H9 (cell line): Measurements from ENCODE around the gene GP1BB. TPM values are rescaled to one million over a fixed set of nuclear protein-coding genes. Genes with fewer than 3 reads are reported as not detected.

Source experiments
- DNase-seq: peaks from one replicate; pipeline ENCODE4 v3.0.0-alpha.2; 2017
- H2AFZ ChIP-seq: one replicate; pipeline ENCODE4 v1.6.1; 2013; ENCODE audit warnings: mild to moderate bottlenecking, low read length, control low read depth, moderate library complexity
- H2AK5ac ChIP-seq: 2 replicates; pipeline ENCODE4 v1.6.1; 2013; ENCODE audit warnings: low read length, control low read depth, mixed read lengths; ENCODE audit not compliant: insufficient read length
- H2BK120ac ChIP-seq: one replicate; pipeline ENCODE4 v1.6.1; 2013; ENCODE audit warnings: low read depth, mild to moderate bottlenecking, low read length, control low read depth, inconsistent platforms; ENCODE audit not compliant: poor library complexity, severe bottlenecking
- H2BK12ac ChIP-seq: 2 replicates; pipeline ENCODE4 v1.6.1; 2013; ENCODE audit warnings: low read length, control low read depth, mixed read lengths, low read depth; ENCODE audit not compliant: insufficient read length
- H2BK15ac ChIP-seq: 2 replicates; pipeline ENCODE4 v1.6.1; 2013; ENCODE audit warnings: low read depth, low read length, control low read depth
- H2BK20ac ChIP-seq: one replicate; pipeline ENCODE4 v1.6.1; 2013; ENCODE audit warnings: low read depth, mild to moderate bottlenecking, low read length, control low read depth, inconsistent platforms; ENCODE audit not compliant: poor library complexity, severe bottlenecking
- H2BK5ac ChIP-seq: 2 replicates; pipeline ENCODE4 v1.6.1; 2013; ENCODE audit warnings: low read length, control low read depth, mixed read lengths; ENCODE audit not compliant: insufficient read length
- H3K14ac ChIP-seq: 2 replicates; pipeline ENCODE4 v1.6.1; 2013; ENCODE audit warnings: low read length, control low read depth; ENCODE audit not compliant: insufficient read depth
- H3K18ac ChIP-seq: 2 replicates; pipeline ENCODE4 v1.6.1; 2013; ENCODE audit warnings: low read depth, mild to moderate bottlenecking, mixed read lengths, low read length, control low read depth; ENCODE audit not compliant: insufficient read length
- H3K23ac ChIP-seq: 2 replicates; pipeline ENCODE4 v1.6.1; 2013; ENCODE audit warnings: low read length, control low read depth, mixed read lengths, low read depth; ENCODE audit not compliant: insufficient read length
- H3K23me2 ChIP-seq: 2 replicates; pipeline ENCODE4 v1.6.1; 2013; ENCODE audit warnings: low read depth, mild to moderate bottlenecking, mixed read lengths, low read length, control low read depth; ENCODE audit not compliant: insufficient read length, poor library complexity, severe bottlenecking
- H3K27ac ChIP-seq: 2 replicates; pipeline ENCODE4 v1.5.1; 2013; ENCODE audit warnings: low read length, control low read depth, mixed read lengths, low read depth; ENCODE audit not compliant: insufficient read length
- H3K27me3 ChIP-seq: 2 replicates; pipeline ENCODE4 v1.6.1; 2013; ENCODE audit warnings: low read length, control low read depth, inconsistent platforms; ENCODE audit not compliant: insufficient read depth
- H3K4ac ChIP-seq: 2 replicates; pipeline ENCODE4 v1.6.1; 2013; ENCODE audit warnings: low read depth, mild to moderate bottlenecking, control low read depth, inconsistent platforms, low read length, moderate library complexity
- H3K4me1 ChIP-seq: 2 replicates; pipeline ENCODE4 v1.6.1; 2013; ENCODE audit warnings: low read length, control low read depth, inconsistent platforms; ENCODE audit not compliant: insufficient read depth
- H3K4me2 ChIP-seq: 2 replicates; pipeline ENCODE4 v1.6.1; 2013; ENCODE audit warnings: low read length, control low read depth, mixed read lengths; ENCODE audit not compliant: insufficient read length, insufficient read depth
- H3K56ac ChIP-seq: 2 replicates; pipeline ENCODE4 v1.6.1; 2013; ENCODE audit warnings: low read depth, mild to moderate bottlenecking, mixed read lengths, low read length, control low read depth; ENCODE audit not compliant: insufficient read length
- H3K79me1 ChIP-seq: 2 replicates; pipeline ENCODE4 v1.6.1; 2013; ENCODE audit warnings: low read depth, mild to moderate bottlenecking, moderate library complexity, low read length, control low read depth, inconsistent platforms; ENCODE audit not compliant: insufficient read depth, poor library complexity, severe bottlenecking
- H3K79me2 ChIP-seq: 2 replicates; pipeline ENCODE4 v1.6.1; 2013; ENCODE audit warnings: low read length, control low read depth, inconsistent platforms; ENCODE audit not compliant: insufficient read depth
- H3K9ac ChIP-seq: 2 replicates; pipeline ENCODE4 v1.6.1; 2013; ENCODE audit warnings: low read length, control low read depth, mixed read lengths; ENCODE audit not compliant: insufficient read length; ENCODE audit errors: extremely low read depth
- H3K9me3 ChIP-seq: one replicate; pipeline ENCODE4 v1.6.1; 2013; ENCODE audit warnings: low read depth, low read length, inconsistent platforms; ENCODE audit not compliant: control insufficient read depth
- H3T11ph ChIP-seq: one replicate; pipeline ENCODE4 v1.6.1; 2013; ENCODE audit warnings: mild to moderate bottlenecking, low read length, control low read depth, inconsistent platforms
- H4K20me1 ChIP-seq: one replicate; pipeline ENCODE4 v1.6.1; 2013; ENCODE audit not compliant: control insufficient read depth, insufficient read length, insufficient read depth
- H4K5ac ChIP-seq: 2 replicates; pipeline ENCODE4 v1.6.1; 2013; ENCODE audit warnings: low read depth, mild to moderate bottlenecking, mixed read lengths, low read length, control low read depth; ENCODE audit not compliant: insufficient read length
- H4K8ac ChIP-seq: replicated peaks from 2 replicates; pipeline ENCODE4 v1.6.1; 2013; ENCODE audit warnings: low read length, control low read depth, mixed read lengths, low read depth; ENCODE audit not compliant: insufficient read length
- H4K91ac ChIP-seq: 2 replicates; pipeline ENCODE4 v1.6.1; 2013; ENCODE audit warnings: low read depth, mild to moderate bottlenecking, moderate library complexity, mixed read lengths, low read length, control low read depth; ENCODE audit not compliant: insufficient read length
- H3K27ac Mint-ChIP-seq, 3 experiments: 2 replicates in 2 of 3; 3 replicates in 1 of 3; pipeline ENCODE4 v1.8.0; 2020 to 2021; ENCODE audit warnings: mixed read lengths in 3 of 3, mild to moderate bottlenecking in 1 of 3, moderate library complexity in 1 of 3
- H3K27me3 Mint-ChIP-seq: 2 replicates; pipeline ENCODE4 v1.8.0; 2021; ENCODE audit warnings: low read depth, mild to moderate bottlenecking, moderate library complexity, mixed read lengths
- H3K36me3 Mint-ChIP-seq, 3 experiments: 2 replicates in 2 of 3; 3 replicates in 1 of 3; pipeline ENCODE4 v1.8.0; 2020 to 2021; ENCODE audit warnings: low read depth in 3 of 3, mixed read lengths in 3 of 3; ENCODE audit not compliant: insufficient read depth in 1 of 3
- H3K4me1 Mint-ChIP-seq, 2 experiments: 2 replicates each; pipeline ENCODE4 v1.8.0; 2020; ENCODE audit warnings: mixed read lengths in 2 of 2
- H3K4me3 Mint-ChIP-seq, 2 experiments: 2 replicates in 1 of 2; 3 replicates in 1 of 2; pipeline ENCODE4 v1.8.0; 2020 to 2021; ENCODE audit warnings: mild to moderate bottlenecking in 2 of 2, mixed read lengths in 2 of 2, moderate library complexity in 1 of 2
- H3K9me3 Mint-ChIP-seq, 2 experiments: 2 replicates in 1 of 2; 3 replicates in 1 of 2; pipeline ENCODE4 v1.8.0; 2020; ENCODE audit warnings: mild to moderate bottlenecking in 2 of 2, mixed read lengths in 2 of 2, moderate library complexity in 1 of 2
- CTCF ChIP-seq: fragments of 200-600 bp; sonication (generic); conservative IDR thresholded peaks from 3 replicates; pipeline ENCODE4 v1.8.0; 2021; ENCODE audit warnings: antibody characterized with exemption, mild to moderate bottlenecking
- WGBS: extraction: QIAGEN DNeasy Blood & Tissue Kit; methylation state at CpG from one replicate; pipeline ENCODE4 v1.1.7; 2013; ENCODE audit warnings: missing lambda C conversion rate, low lambda C conversion rate, mixed read lengths; ENCODE audit not compliant: insufficient read length; ENCODE audit errors: extremely low coverage; 5-methylcytosine and 5-hydroxymethylcytosine counted together
- total RNA-seq: library from RNA; stranded (reverse); gene quantifications from 2 replicates; pipeline ENCODE4 v1.2.1, GENCODE V29; 2021

Gene GP1BB
- total RNA-seq, 1 experiment from 2014 or later: 3.4 TPM

- Histone ChIP-seq H2BK12ac (no peak overlapping the region), H3K9me3 (no peaks in the 10 kb centered on the region), H3K27ac (no peak overlapping the region), H2BK5ac (no peak overlapping the region), H3K14ac (no peak overlapping the region), H4K20me1 (peaks cover 3% of the 10 kb centered on the region), H2AK5ac (no peak overlapping the region), H4K91ac (no peak overlapping the region), H3K79me2 (no peaks in the 10 kb centered on the region), H2BK20ac (no peak overlapping the region), H3K9ac (no peak overlapping the region), H3K4me1 (no peaks in the 10 kb centered on the region), H2BK15ac (no peak overlapping the region), H3K79me1 (no peaks in the 10 kb centered on the region), H2AFZ (no peak overlapping the region), H3K18ac (no peak overlapping the region), H3K4me2 (no peak overlapping the region), H4K8ac (no peak overlapping the region), H2BK120ac (no peak overlapping the region), H3K23me2 (no peaks in the 10 kb centered on the region), H4K5ac (no peak overlapping the region), H3K56ac (no peak overlapping the region), H3K27me3 (peaks cover 60% of the 10 kb centered on the region), H3T11ph (no peak overlapping the region), H3K4ac (no peak overlapping the region), H3K23ac (no peak overlapping the region)
- peaks cover 3 to 4% of the 10 kb centered on the region in 2 experiments; a peak in 3 of 5 replicates for H3K9me3 Mint-ChIP-seq
- H3K36me3 Mint-ChIP-seq: no peaks in the 10 kb centered on the region
- DNase-seq: no peak
- peaks cover 11 to 29% of the 10 kb centered on the region in 2 experiments for H3K4me1 Mint-ChIP-seq
- H3K27me3 Mint-ChIP-seq: peaks cover 81% of the 10 kb centered on the region
- no peak overlapping the region for H3K27ac Mint-ChIP-seq
- TF ChIP-seq CTCF: no peak
- WGBS: no CpG with 5 or more reads among the region's 14 CpGs
- H3K4me3 Mint-ChIP-seq: peak overlapping the region in 1 of 2 experiments; percentile 64; a peak in 1 of 5 replicates
Measured at GRCh38 chr22:19753996-19754700, 30.8 kb downstream of the GP1BB start.
